Suprapubic skin (tissue), 4 donors: Measurements from ENCODE around the gene UNCX. TPM values are rescaled to one million over a fixed set of nuclear protein-coding genes. Genes with fewer than 3 reads are reported as not detected.

Experiments
- DNase-seq, 2 donors: peaks; one replicate each; pipeline ENCODE4 v3.0.0-alpha.2; 2019; ENCODE audit warnings: low spot score in 2 of 2
- H3K27ac ChIP-seq: fragments of 200-600 bp; sonication (generic); one replicate; pipeline ENCODE4 v1.5.1; 2019
- H3K27me3 ChIP-seq: fragments of 200-600 bp; sonication (generic); one replicate; pipeline ENCODE4 v1.5.1; 2019
- H3K36me3 ChIP-seq: fragments of 200-600 bp; sonication (generic); one replicate; pipeline ENCODE4 v1.5.1; 2019
- H3K4me1 ChIP-seq: fragments of 200-600 bp; sonication (generic); one replicate; pipeline ENCODE4 v1.5.1; 2019
- H3K4me3 ChIP-seq: fragments of 200-600 bp; sonication (generic); one replicate; pipeline ENCODE4 v1.5.1; 2019; ENCODE audit warnings: mild to moderate bottlenecking
- H3K9me3 ChIP-seq: fragments of 200-600 bp; sonication (generic); one replicate; pipeline ENCODE4 v1.5.1; 2019
- CTCF ChIP-seq, 2 donors: fragments of 200-600 bp in 1 of 2; fragments of 450-650 bp in 1 of 2; sonication (generic) in 1 of 2; IDR thresholded peaks; one replicate each; pipeline ENCODE4 v1.5.1; 2016 to 2019; ENCODE audit warnings: antibody characterized with exemption in 2 of 2, mild to moderate bottlenecking in 1 of 2, moderate library complexity in 1 of 2
- EP300 ChIP-seq: sonication (generic); formaldehyde crosslinking; IDR thresholded peaks from one replicate; pipeline ENCODE4 v1.6.1; 2017; ENCODE audit warnings: antibody characterized with exemption
- POLR2A ChIP-seq, 2 donors: fragments of 450-650 bp; IDR thresholded peaks; one replicate each; pipeline ENCODE4 v1.6.1; 2017; ENCODE audit warnings: antibody characterized with exemption in 2 of 2, mild to moderate bottlenecking in 2 of 2, moderate library complexity in 2 of 2
- POLR2AphosphoS5 ChIP-seq, 3 donors: sonication (generic); formaldehyde crosslinking; IDR thresholded peaks; one replicate each; pipeline ENCODE4 v1.6.1; 2017; ENCODE audit warnings: antibody characterized with exemption in 3 of 3
- WGBS: methylation state at CpG from one replicate; pipeline ENCODE4 v1.1.5; 2018; 5-methylcytosine and 5-hydroxymethylcytosine counted together
- total RNA-seq, 4 donors: library from RNA; depleted of rRNA; stranded (reverse); fragments of >200 nt; gene quantifications; one replicate each; pipeline ENCODE4 v1.1.0, GENCODE V29; 2016

The UNCX gene
- total RNA-seq, 4 donors from 2014 or later, result not detected

GRCh38 chr7:1218541-1219165 is 14.0 kb upstream of the UNCX start:
- TF ChIP-seq CTCF (IDR thresholded peaks at IDR 0.05) (no peak), POLR2A (IDR thresholded peaks at IDR 0.05) (no peak), POLR2AphosphoS5 (IDR thresholded peaks at IDR 0.05) (no peak), EP300 (no peak)
- peaks cover 92% of the 10 kb centered on the region for H3K27me3 ChIP-seq
- WGBS, result 74% methylated on average over 8 of the region's 24 CpGs

DNA sequence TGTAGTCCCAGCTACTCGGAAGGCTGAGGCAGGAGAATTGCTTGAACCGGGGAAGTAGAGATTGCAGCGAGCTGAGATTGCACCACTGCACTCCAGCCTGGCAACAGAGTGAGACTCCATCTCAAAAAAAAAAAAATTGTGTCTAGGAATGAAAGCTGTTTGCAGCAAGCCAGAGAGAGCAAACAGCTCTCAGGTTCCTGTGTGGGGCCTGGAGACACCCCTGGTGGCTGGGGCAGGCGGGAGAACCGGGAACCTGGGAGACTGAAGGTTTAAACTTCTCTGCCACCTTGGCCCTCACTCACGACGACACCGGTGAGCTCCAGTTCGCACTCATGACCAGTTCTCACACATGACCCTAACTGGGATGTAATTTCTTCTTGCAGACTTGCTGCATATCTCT is 13.2 kb upstream of the UNCX start:
- WGBS, result 65% methylated on average over 9 of the region's 9 CpGs
- H3K4me1 ChIP-seq, result peaks cover 7% of the 10 kb centered on the region
- no peak overlapping the region for H3K27ac ChIP-seq
- H3K27me3 ChIP-seq, result peaks cover 92% of the 10 kb centered on the region
- no peaks in the 10 kb centered on the region for H3K9me3 ChIP-seq
- H3K4me3 ChIP-seq, result no peak overlapping the region
- DNase-seq, result no peak
- TF ChIP-seq POLR2A (IDR thresholded peaks at IDR 0.05), result no peak
- TF ChIP-seq POLR2AphosphoS5 (IDR thresholded peaks at IDR 0.05), result no peak
- TF ChIP-seq CTCF (IDR thresholded peaks at IDR 0.05), result no peak
- TF ChIP-seq EP300, result no peak
- no peaks in the 10 kb centered on the region for H3K36me3 ChIP-seq

More at GRCh38 chr7:1218541-1219165, 14.0 kb upstream of the UNCX start:
- DNase-seq, result no peak
- Histone ChIP-seq H3K4me3 (no peak overlapping the region), H3K27ac (no peak overlapping the region), H3K9me3 (no peaks in the 10 kb centered on the region), H3K36me3 (no peaks in the 10 kb centered on the region), H3K4me1 (no peaks in the 10 kb centered on the region)

DNA sequence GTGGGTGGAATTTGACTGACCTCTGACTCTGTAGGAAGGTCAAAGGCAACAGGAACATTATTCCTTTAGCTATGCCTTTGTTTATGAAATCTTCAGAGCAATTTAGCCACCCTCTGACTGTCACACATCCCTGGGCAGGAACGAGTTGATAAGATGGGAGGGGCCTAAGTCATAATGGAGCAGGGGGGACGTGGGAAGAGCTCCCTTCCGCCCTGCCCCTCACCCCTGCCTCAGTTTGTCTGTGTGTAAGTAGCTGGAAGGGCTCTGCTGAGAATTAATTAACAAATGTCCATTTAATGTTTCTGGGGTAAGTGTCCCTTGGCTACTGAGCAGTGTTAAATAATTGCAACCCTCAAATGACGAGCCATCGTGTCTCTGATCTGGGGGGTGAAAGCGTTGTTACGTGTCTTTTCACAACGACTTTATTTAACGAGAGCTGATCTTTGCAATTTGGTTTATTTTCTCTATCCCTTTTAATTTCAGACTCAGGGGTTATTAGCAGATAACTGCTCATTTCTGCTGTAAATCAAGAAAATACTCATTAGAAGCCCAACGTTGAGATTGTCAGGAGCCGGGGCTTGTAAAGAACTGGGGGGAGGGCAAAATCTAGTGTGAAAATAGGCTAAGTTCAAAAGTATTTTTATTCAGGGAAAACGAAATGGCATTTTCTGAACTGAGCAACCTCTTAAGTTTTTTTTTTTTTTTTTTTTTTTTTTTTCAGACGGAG is 12.5 kb upstream of the UNCX start:
- Histone ChIP-seq H3K27me3 (peaks cover 92% of the 10 kb centered on the region), H3K9me3 (no peaks in the 10 kb centered on the region), H3K4me3 (no peak overlapping the region), H3K36me3 (no peaks in the 10 kb centered on the region), H3K27ac (no peak overlapping the region), H3K4me1 (peaks cover 12% of the 10 kb centered on the region)
- TF ChIP-seq POLR2AphosphoS5 (IDR thresholded peaks at IDR 0.05) (no peak), POLR2A (IDR thresholded peaks at IDR 0.05) (no peak), EP300 (no peak), CTCF (IDR thresholded peaks at IDR 0.05) (no peak)
- 66% methylated on average over 13 of the region's 13 CpGs for WGBS
- no peak for DNase-seq

GRCh38 chr7:1220977-1221745 is 11.5 kb upstream of the UNCX start:
- Histone ChIP-seq H3K9me3 (no peaks in the 10 kb centered on the region), H3K27me3 (peaks cover 92% of the 10 kb centered on the region), H3K4me1 (peaks cover 19% of the 10 kb centered on the region), H3K36me3 (no peaks in the 10 kb centered on the region), H3K27ac (no peak overlapping the region), H3K4me3 (no peak overlapping the region)
- WGBS, result 64% methylated on average over 22 of the region's 22 CpGs
- DNase-seq, result no peak
- TF ChIP-seq POLR2AphosphoS5 (IDR thresholded peaks at IDR 0.05), result no peak
- TF ChIP-seq POLR2A (IDR thresholded peaks at IDR 0.05), result no peak
- TF ChIP-seq EP300, result no peak
- no peak for TF ChIP-seq CTCF (IDR thresholded peaks at IDR 0.05)
